K562 (cell line): ENCODE measurements around the gene AP1M2.

Source experiments
- BHLHE40 ChIP-seq: IDR thresholded peaks from 2 replicates; pipeline ENCODE4 v1.6.1; 2011; ENCODE audit warnings: low read length, improper control_type of control experiment
- HNRNPLL ChIP-seq: fragments of 200-400 bp; formaldehyde crosslinking; IDR thresholded peaks from 2 replicates; pipeline ENCODE4 v1.6.1; 2017; ENCODE audit warnings: low read length, low read depth, mild to moderate bottlenecking; ENCODE audit not compliant: poor library complexity, severe bottlenecking
- SRSF9 ChIP-seq: fragments of 200-400 bp; formaldehyde crosslinking; IDR thresholded peaks from 2 replicates; pipeline ENCODE4 v1.6.1; 2017; ENCODE audit warnings: low read depth, low read length, borderline replicate concordance
- TF ChIP-seq, protein P1 (sequence below): sonication (generic); formaldehyde crosslinking; IDR thresholded peaks from 2 replicates; pipeline ENCODE4 v1.8.0; 2022; ENCODE audit warnings: mild to moderate bottlenecking, missing genetic modification reagents
- TF ChIP-seq, protein P2 (sequence below), 2 experiments: fragments of 450-650 bp in 1 of 2; sonication (generic) in 1 of 2; formaldehyde crosslinking; conservative IDR thresholded peaks; 2 replicates each; pipeline versions ENCODE4 v1.4.0 to v1.8.1; 2020 to 2022; ENCODE audit warnings: mild to moderate bottlenecking in 1 of 2, missing genetic modification reagents in 1 of 2
- TF ChIP-seq, protein P3 (sequence below): fragments of 450-650 bp; IDR thresholded peaks from 2 replicates; pipeline ENCODE4 v1.6.1; 2017; ENCODE audit warnings: mild to moderate bottlenecking, moderate library complexity

DNA sequence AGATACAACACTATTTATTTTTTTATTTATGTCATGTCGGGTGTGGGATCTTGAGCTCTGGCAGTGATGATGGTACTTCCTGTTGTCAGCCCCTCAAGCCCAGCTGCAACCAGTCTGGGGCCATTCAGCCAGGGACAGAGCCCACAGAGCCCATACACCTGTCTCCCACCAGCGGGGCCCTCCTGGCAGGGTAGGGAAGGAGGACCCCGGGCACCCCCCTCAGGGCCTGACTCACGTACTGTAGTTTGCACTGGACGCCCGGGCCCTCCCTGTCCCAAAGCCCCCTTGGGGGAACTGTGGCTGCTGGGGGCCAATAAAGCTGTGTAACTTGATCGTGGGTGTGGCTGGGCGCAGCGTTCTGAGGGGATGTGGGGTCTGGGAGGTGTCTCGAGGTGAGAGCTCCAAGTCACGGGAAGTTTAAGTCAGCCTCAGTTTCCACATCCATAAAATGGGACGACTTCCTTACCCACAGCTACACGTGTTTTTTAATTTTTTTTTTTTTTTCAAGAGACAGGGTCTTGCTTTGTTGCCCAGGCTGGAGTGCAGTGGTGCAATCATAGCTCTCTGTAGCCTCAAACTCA is 33.9 kb downstream of the AP1M2 start:
- TF ChIP-seq, protein P1, sequence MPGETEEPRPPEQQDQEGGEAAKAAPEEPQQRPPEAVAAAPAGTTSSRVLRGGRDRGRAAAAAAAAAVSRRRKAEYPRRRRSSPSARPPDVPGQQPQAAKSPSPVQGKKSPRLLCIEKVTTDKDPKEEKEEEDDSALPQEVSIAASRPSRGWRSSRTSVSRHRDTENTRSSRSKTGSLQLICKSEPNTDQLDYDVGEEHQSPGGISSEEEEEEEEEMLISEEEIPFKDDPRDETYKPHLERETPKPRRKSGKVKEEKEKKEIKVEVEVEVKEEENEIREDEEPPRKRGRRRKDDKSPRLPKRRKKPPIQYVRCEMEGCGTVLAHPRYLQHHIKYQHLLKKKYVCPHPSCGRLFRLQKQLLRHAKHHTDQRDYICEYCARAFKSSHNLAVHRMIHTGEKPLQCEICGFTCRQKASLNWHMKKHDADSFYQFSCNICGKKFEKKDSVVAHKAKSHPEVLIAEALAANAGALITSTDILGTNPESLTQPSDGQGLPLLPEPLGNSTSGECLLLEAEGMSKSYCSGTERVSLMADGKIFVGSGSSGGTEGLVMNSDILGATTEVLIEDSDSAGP (CRISPR knock-in tag): no peak
- TF ChIP-seq BHLHE40 (no peak), SRSF9 (no peak), HNRNPLL (no peak)
- TF ChIP-seq, protein P2, sequence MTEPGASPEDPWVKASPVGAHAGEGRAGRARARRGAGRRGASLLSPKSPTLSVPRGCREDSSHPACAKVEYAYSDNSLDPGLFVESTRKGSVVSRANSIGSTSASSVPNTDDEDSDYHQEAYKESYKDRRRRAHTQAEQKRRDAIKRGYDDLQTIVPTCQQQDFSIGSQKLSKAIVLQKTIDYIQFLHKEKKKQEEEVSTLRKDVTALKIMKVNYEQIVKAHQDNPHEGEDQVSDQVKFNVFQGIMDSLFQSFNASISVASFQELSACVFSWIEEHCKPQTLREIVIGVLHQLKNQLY (CRISPR knock-in tag; conservative IDR thresholded peaks at IDR 0.05): no peak
- TF ChIP-seq, protein P3, sequence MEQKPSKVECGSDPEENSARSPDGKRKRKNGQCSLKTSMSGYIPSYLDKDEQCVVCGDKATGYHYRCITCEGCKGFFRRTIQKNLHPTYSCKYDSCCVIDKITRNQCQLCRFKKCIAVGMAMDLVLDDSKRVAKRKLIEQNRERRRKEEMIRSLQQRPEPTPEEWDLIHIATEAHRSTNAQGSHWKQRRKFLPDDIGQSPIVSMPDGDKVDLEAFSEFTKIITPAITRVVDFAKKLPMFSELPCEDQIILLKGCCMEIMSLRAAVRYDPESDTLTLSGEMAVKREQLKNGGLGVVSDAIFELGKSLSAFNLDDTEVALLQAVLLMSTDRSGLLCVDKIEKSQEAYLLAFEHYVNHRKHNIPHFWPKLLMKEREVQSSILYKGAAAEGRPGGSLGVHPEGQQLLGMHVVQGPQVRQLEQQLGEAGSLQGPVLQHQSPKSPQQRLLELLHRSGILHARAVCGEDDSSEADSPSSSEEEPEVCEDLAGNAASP: no peak
